Suprapubic skin (tissue), 4 donors: ENCODE data around the gene RC3H2.

ENCODE experiments used
- CTCF ChIP-seq, 2 donors: fragments of 200-600 bp in 1 of 2; fragments of 450-650 bp in 1 of 2; sonication (generic) in 1 of 2; IDR thresholded peaks; one replicate each; pipeline ENCODE4 v1.5.1; 2016 to 2019; ENCODE audit warnings: antibody characterized with exemption in 2 of 2, mild to moderate bottlenecking in 1 of 2, moderate library complexity in 1 of 2
- POLR2A ChIP-seq, 2 donors: fragments of 450-650 bp; IDR thresholded peaks; one replicate each; pipeline ENCODE4 v1.6.1; 2017; ENCODE audit warnings: antibody characterized with exemption in 2 of 2, mild to moderate bottlenecking in 2 of 2, moderate library complexity in 2 of 2
- POLR2AphosphoS5 ChIP-seq, 3 donors: sonication (generic); formaldehyde crosslinking; IDR thresholded peaks; one replicate each; pipeline ENCODE4 v1.6.1; 2017; ENCODE audit warnings: antibody characterized with exemption in 3 of 3

- TF ChIP-seq POLR2A (IDR thresholded peaks at IDR 0.05) (no peak), CTCF (IDR thresholded peaks at IDR 0.05) (no peak), POLR2AphosphoS5 (IDR thresholded peaks at IDR 0.05) (no peak)
Observed at GRCh38 chr9:122819326-122819725, 85.8 kb downstream of the RC3H2 start.
